ENCODE measurements around the gene POLRMT.
A peak's percentile ranks its signal among the peaks of the same experiment; 100 is the strongest.
"Not testable (repeated sequence)": the region's sequence is repeated elsewhere in the genome, so short reads cannot be mapped to it uniquely, and the experiment has no call there.

The POLRMT gene

DNA sequence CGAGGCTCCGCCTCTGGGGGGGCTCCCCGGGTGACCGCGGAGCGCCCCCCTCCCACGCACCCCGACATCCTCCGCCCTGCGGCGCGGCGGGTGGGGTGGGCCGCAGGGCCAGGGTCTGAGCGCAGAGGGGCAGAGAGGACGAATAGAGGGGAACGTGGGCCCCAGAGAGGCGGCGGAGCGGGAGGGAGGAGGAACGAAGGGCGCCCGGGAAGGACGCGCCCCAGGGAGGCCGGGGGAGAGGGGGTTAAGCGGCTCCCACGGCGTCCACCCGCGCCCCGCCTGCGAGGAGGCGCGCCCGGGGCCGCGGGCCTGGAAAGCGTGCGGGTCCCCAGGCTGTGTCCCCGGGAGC is 42.6 kb downstream of the POLRMT start:
- TF ChIP-seq, protein P1, sequence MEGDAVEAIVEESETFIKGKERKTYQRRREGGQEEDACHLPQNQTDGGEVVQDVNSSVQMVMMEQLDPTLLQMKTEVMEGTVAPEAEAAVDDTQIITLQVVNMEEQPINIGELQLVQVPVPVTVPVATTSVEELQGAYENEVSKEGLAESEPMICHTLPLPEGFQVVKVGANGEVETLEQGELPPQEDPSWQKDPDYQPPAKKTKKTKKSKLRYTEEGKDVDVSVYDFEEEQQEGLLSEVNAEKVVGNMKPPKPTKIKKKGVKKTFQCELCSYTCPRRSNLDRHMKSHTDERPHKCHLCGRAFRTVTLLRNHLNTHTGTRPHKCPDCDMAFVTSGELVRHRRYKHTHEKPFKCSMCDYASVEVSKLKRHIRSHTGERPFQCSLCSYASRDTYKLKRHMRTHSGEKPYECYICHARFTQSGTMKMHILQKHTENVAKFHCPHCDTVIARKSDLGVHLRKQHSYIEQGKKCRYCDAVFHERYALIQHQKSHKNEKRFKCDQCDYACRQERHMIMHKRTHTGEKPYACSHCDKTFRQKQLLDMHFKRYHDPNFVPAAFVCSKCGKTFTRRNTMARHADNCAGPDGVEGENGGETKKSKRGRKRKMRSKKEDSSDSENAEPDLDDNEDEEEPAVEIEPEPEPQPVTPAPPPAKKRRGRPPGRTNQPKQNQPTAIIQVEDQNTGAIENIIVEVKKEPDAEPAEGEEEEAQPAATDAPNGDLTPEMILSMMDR (IDR thresholded peaks at IDR 0.05; ENCODE audit: low read depth, low read length): no peak
- DNase-seq (ENCODE audit: extremely low read depth, low read depth): no peak

DNA sequence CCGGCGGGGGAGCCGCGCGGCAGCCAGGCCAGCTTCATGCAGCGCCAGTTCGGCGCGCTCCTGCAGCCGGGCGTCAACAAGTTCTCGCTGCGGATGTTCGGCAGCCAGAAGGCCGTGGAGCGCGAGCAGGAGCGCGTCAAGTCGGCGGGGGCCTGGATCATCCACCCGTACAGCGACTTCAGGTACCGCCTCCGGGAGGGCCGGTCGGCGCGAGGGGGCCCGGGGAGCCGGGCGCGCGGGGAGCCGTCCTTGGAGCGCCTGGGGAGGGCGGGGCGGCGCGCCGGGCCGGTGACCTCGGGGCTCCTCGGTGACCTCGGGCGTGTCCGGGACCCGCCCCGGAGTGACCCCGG is 43.0 kb downstream of the POLRMT start:
- TF ChIP-seq, protein P1 (IDR thresholded peaks at IDR 0.05; ENCODE audit: low read depth, low read length): no peak
- DNase-seq (ENCODE audit: extremely low read depth, low read depth): no peak

DNA sequence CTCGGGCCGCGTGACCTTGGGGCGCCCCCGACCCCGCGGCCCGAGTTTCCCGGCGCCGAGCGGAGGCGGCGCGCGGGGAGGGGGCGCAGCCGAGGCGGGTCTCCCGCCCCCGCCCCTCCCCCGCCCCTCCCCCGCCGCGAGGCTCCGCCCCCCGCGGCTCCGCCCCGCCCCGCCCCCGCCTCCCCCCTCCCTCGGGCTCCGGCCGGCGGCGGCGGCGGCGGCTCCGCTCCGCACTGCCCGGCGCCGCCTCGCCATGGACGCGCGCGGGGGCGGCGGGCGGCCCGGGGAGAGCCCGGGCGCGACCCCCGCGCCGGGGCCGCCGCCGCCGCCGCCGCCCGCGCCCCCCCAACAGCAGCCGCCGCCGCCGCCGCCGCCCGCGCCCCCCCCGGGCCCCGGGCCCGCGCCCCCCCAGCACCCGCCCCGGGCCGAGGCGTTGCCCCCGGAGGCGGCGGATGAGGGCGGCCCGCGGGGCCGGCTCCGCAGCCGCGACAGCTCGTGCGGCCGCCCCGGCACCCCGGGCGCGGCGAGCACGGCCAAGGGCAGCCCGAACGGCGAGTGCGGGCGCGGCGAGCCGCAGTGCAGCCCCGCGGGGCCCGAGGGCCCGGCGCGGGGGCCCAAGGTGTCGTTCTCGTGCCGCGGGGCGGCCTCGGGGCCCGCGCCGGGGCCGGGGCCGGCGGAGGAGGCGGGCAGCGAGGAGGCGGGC is 43.5 kb downstream of the POLRMT start, which contains the start of gene HCN2:
Gene HCN2, plus strand, starts transcription at position 189 of the 703 bp plus-strand sequence. Its CDS starts 65 bp downstream, at position 254.
- TF ChIP-seq, protein P1 (IDR thresholded peaks at IDR 0.05; ENCODE audit: low read depth, low read length): no peak
- no peak for DNase-seq (ENCODE audit: extremely low read depth, low read depth)

DNA sequence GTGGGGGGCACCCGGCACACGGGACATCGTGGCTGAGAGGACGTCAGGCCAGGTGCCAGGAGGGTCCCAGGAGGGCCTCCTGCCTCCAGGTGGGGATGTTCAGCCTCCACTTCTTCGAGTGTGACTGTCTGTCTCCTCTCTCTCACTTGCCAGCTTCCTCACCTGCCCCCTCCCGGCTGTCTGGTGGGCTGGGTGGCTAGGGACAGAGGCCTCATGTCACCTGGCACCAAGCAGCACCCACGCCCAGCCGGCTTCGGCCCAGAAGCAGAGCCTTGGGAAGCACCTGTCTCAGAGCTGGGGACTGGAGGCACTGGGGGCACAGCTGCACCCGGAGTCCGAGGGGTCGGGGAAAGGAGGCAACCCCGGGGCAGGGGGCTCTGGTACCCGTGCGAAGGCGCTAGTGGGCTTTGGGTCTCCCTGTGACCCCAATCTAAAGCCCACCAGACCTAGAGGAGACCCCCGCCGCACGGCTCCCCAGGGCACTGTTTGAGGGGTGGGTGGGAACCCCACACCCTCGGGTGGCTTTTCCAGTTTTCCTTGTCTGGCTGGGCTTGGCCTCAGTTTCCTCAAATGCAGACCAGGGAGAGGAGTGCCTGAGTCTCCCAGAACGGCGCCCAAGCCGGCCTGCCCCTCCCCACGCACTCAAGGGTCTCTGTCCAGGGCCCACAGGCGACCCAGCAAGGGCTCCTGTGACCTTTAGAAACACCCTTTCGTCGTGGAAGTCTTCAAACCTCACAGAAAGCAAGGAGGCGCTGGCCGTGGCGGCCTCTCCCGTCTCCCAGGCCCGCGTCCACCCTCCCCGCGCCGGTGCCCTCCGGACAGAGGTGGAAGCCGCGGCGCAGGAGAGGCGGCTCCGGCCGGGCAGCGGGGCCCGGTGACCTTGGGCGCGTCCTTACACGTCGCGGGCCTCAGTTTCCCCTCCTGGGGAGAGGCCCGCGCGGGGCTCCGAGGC is 44.3 kb downstream of the POLRMT start:
- DNase-seq (ENCODE audit: extremely low read depth, low read depth): no peak
- TF ChIP-seq, protein P1 (IDR thresholded peaks at IDR 0.05; ENCODE audit: low read depth, low read length): no peak

DNA sequence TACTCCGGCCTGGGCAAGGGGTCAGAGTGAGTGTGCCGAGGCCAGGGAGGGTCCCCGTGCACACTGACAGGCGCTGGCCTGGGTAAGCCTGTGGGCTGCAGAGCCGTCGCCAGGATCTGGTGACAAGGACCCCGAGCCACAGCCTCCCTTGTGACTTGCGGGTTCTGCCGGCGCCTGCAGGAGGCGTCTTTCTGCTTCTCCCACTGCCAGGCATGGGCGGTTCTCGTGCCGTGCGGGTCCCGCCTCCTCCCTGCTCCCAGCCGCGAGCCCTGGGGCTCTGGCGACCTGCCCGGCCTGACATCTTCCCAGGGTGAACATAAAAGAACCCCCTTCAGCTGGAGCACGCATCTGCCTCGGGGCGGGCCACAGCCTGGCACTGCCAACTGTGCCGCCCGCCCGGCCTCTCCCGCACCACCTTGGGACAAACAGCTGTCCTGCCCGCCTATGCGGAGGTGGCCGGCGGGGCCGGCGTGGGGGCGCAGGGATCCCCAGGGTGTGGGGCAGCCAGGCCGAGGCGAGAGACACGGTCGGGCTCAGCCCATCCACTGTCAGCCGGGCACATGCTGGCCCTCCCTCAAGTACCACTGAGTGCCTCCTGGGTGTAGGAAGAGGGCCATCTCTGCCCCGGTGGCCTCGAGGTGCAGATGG is 45.1 kb downstream of the POLRMT start:
- no peak for DNase-seq (ENCODE audit: extremely low read depth, low read depth)

DNA sequence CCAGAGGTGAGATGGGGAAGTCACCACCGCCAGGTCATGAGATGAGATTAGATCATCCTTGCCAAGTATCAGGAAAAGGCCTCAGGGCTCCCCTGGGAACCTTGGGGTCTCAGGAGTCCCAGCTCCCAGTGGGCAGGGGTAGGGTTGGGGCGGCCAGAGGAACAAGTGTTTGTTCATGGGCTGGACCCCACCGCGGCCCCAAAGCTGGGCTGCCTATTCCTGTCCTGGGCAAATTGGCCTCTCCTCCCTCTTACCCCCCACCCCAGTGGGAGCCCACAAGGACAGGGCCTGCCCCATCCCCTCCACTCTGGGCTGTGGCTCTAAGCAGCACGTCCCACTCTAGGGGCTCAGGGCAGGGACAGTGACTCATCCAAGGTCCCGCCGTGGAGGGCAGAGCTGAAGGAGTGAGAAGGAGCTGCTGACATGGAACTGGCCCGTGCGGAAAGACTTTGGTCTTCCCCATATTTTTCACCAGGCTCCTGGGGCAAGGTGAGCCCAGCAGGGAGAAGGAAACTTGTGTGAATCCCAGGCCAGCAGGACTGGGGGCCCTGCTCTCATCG is 47.7 kb downstream of the POLRMT start:
- DNase-seq (ENCODE audit: extremely low read depth, low read depth): no peak
- TF ChIP-seq, protein P1 (IDR thresholded peaks at IDR 0.05; ENCODE audit: low read depth, low read length): no peak

More for the DNA sequence above, 45.1 kb downstream of the POLRMT start:
- TF ChIP-seq, protein P1 (IDR thresholded peaks at IDR 0.05; ENCODE audit: low read depth, low read length): peak; percentile 77

DNA sequence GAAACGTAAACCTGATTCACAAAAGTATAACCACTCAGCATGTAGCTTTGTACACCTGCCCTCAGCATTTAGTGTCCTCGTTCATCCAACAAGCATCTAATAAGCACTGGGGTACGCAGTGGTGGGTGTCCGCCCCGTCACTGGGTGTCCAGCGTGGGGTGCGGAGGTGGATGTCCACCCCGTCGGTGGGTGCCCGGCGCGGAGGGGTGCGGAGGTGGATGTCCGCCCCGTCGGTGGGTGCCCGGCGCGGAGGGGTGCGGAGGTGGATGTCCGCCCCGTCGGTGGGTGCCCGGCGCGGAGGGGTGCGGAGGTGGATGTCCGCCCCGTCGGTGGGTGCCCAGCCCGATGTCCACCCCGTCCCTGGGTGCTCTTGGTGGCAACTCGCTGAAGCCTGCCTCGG is 48.2 kb downstream of the POLRMT start:
- DNase-seq (ENCODE audit: extremely low read depth, low read depth): not testable (repeated sequence)

Measured in AG09319 (cell line).